HG02973 (cell line): ENCODE results near the gene CSF1.

Source experiments
- ATAC-seq: cut with Tn5 transposase; IDR thresholded peaks from one replicate; pipeline ENCODE4 v1.9.1; 2021; ENCODE audit warnings: moderate library complexity; ENCODE audit not compliant: unreplicated experiment

Gene CSF1

DNA sequence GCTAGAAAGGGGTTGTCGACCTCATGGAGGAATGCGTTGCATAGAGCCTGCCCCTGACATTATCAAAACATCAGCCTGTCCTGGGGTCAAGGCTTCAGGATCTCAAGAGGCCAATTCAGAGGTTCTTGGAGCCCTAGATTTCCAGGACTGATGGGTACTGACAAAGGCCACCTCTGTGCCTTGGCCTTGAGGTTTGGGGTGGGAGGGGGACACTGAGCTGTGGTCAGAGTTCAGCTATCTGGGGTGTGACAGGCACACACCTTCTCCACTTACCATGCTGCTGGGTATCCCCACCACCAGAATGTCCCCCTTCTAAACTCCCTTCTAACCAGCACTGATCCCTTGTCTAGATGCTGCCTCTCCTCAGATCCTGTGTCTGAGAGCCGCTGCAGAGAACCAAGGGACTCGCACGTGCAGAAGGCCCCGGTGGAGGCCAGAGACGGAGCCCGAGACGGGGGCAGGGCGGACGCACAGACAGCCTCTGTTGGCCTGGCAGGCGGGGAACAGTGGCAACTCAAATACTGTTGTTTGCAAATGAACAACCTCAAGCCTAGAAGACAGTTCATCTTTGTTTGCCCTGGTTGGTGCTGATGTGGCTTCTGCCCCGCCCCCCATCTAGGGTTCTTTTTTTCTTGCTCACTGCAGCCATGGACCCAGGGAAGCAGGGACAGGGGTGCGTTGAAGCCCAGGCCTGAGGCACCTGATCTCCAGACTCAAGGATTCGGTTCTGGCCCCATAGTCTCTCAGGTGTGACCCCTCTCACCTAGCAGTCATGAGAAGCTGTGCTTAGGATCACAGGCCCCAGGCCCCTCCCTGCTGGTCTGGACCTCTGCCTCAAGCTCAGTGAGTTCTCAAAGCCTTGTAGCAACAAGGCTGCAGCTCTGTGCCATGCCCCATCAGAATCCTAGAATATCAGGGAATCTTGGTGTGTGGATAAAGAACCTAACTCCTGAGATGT is 28.1 kb upstream of the CSF1 start:
- no peak for ATAC-seq

DNA sequence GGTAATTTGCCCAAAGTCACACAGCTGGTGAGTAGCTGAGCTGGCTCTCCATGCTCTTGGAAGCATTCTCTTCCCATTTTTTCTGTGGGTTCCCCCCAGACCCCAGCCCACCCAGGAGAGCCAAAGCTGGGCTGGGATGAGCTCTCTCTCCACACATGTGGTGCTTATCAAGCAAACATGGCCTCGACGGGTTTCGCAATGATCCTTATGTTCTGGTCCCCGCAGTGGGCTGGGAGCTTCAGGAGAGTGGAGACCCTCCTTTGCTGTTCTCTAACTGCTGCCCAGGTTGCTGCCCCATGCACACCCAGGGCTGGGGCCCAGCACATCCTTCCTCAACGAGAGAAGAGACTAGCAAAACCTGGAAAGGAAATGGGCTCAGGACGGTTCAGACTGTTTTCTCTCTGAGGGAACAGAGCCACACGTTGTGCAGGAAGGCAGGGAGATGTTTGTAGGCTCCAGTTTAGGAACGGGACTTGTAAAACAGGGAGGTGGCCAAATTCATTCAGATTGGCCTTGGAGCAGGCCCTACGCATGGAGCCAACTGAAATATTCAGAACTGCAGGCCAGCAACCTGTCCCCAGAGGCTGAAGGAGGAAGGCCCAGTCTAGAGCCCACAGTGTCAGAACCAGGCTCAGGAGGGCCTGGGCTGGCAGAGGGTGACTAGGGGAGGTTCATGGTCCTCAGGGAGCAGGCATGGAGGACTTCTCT is 27.2 kb upstream of the CSF1 start:
- ATAC-seq: no peak

DNA sequence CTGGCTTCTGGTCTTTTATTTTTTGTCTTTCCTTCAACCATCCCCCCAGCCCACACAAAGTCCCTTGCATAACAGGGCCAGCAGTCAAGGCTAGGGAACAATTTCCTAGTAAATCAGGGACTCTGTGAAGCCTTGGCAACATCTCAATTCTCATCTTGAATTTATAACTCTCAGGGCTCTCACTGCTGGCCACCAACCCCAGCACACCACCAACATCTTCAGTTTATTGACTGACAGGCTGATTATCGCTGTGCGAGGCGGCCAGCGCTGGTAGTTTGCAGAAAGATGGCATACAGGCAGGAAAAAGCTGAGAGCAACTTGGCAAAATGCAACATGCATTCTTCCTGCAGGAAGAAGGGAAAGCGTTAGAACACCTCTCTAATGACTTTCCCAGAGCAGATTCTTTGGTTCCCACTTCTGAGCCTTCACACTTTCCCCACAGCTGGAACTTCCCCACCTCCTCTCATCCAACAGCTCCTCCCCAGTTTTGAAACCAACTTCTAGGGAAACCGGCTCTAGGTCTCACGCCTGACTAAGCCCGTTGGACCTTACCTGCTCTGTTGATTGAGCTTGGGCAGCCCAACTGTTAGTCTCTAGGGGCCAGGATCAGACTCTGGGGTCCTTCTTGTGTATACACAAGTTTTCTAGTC is 26.3 kb upstream of the CSF1 start:
- no peak for ATAC-seq

DNA sequence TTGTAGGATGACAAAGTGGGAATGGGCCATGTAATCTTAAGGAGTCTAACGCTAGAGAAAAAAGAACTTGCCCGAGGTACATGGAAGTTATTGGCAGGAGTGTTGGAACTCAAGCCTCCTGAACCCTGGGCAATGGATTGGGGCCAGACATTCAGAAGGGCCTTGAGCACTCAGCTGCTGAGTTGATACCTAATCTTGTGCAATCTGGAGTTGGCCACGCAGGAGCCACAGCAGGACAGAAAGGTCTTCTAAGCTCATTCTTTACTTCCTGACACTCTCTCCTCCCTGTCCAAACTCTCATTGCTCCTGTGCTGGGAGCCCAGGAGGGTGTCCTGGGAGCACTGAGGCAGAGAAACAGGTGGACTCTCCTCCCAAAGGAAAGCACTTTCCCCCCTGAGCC is 25.1 kb upstream of the CSF1 start:
- no peak for ATAC-seq

DNA sequence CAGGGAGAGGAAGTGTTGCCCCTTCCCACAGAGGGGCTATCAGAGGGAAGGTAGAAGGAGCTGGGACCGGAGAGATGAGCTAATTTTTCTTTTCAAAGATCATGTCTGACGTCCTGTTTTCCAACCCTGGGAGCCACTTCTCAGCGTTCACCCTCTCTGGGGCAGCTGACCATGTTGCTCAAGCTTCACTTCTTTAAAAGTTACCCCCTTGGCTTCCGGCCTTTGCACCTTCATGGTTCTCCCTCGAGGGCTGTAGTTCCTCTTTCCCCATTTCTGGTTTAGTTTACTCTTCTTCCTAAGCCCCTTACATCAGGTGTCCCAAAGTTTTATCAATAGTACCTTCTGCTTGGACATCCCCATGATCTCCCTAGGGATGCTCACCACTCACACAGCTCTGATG is 23.8 kb upstream of the CSF1 start:
- no peak for ATAC-seq

DNA sequence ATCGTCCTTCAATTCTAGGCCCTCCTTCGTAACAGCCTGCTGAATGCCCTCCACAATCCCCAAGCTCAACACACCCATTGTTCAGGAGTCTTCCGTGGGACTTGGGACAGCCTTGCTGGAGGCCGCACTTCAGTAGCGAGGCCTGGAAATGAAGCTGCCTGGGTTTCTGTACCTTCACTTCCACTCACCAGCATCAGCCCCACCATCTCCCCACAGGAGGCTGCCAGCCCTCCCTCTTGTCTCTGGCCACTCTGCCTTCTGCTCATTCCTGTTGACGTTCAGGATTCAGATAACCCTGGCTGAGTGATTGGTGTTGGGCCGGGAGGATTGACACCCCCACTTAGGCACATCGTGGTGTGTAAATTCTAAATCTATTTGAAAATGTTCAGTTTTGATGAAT is 23.4 kb upstream of the CSF1 start:
- no peak for ATAC-seq

DNA sequence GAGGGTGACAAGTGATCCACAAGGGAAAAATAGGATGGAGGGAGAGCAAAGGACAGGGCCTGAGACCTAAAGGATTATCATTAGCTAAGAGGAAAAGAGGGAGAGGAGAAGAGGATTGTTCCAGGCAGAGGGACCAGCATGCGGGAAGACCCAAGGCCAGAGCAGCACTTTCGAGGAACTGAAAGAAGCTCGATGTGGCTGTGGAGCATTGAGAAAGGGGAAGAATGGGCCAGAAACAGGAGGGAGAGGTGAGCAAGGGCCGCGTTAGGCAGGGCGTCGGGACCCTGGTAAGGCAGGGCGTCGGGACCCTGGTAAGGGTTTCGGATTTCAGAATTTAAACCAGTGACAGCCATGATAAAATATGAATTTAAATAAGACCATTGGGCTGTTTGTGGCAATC is 22.8 kb upstream of the CSF1 start:
- no peak for ATAC-seq

DNA sequence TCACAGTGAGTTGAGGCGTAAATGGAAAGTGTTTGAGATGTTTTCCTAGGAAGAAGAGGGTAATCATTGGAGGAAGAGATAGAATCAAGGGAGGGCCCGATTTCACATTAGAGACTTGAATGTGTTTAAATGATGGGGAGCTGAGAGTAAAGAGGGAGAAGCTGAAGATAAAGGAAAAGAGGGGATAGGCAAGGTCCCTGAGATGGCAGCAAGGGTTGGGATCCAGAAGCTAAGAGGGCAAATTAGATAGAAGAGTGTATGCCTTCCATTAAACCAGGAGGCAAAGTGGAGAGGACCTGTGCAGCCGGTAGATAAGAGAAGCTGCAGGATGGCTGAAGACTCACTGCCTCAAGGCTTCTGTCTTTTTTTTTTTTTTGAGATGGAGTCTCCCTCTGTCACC is 21.6 kb upstream of the CSF1 start:
- ATAC-seq: no peak

DNA sequence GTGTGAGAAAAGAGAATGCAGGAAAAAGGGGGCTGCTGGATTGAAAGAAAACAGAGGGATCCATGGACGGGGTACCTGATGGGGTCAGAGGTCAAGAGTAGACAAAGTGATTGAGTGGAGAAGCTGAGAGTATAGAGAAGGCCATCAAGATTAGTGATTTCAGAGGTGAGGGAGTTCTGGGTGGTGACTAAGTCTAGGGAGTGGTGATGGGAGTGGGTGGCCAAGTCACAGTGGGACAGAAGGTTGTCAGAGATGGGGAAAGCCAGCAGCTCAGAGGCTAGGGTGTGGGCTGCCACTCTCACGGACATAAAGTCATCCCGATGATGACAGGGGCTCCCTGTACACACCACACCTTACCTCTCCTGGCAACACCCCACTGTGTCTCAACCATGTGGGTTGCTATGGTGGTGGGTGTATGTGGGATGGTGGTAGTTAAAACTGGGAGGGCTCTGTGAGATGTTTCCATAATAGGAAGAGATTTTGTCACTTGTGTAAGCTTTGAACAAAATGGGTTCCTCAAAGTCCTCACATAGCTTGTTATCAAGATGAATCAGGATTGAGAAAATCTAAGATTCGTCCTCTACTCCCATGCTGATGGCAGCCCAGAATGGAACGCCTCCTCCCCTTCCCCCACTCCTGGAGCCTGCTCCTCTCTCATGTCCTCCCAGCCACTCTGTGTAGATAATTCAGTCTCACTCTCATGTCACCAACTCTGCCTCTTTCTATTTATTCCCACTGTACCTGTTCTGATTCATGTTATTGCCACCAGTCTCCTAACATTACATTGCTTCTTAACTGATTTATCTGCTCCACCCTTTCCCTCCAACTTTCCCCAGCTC is 20.3 kb upstream of the CSF1 start:
- no peak for ATAC-seq

DNA sequence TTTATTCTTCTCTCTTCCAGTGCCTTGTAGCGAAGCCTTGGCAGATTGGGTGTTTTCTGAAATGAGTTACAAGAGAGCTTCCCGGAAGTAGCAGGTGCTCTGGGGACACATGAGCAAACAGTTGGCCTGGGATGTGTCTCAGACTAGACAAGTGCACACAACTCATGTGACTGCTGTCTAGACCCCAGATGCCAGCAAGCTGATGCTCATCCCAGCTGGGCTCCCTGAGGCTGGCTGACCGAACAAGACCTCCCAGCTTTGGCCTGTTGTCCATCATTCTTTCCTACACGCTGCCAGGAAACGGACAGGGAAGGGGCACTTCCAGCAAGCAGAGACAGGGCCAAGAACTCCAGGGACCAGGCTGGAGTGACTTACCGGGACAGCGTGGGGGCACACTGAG is 18.7 kb upstream of the CSF1 start:
- ATAC-seq: no peak

DNA sequence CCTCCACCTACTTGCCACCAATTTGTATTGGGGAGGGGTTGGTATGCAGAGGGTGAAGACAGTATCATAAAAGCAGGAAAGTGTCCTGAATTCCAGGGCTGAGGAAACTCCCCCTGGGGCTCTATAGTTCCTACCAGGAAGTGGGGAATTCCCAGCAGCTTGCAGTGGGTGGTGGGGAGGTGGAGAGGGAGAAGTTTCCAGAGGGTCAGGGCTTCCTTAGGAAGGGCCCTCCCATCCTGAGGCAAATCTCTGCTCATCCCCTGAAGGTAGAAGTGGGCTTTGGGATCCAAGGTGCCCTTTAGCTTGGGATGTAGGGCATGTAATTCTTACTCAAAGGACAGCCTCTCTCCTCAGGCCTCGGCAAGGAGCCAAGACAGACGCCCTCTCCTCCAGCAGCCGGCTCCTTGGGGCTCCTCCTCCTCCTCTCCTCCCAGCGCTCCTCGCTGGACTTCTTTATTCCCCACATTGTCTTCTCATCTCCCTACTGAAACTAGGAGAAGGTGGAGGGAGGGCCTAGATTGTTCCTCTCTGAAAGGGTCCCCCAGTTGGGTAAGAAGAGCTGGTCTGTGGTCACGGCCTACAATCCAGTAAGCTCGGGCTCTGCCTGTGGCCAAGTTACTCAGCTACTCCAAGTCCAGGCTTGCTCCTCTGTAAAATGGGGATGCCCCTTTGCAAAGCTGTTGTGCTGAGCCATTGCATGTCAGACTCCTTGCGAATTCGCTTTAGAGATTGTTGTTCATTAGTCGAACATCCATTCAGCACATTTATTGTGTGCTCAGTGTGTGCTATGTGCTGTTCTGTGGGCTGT is 17.9 kb upstream of the CSF1 start:
- ATAC-seq: no peak

DNA sequence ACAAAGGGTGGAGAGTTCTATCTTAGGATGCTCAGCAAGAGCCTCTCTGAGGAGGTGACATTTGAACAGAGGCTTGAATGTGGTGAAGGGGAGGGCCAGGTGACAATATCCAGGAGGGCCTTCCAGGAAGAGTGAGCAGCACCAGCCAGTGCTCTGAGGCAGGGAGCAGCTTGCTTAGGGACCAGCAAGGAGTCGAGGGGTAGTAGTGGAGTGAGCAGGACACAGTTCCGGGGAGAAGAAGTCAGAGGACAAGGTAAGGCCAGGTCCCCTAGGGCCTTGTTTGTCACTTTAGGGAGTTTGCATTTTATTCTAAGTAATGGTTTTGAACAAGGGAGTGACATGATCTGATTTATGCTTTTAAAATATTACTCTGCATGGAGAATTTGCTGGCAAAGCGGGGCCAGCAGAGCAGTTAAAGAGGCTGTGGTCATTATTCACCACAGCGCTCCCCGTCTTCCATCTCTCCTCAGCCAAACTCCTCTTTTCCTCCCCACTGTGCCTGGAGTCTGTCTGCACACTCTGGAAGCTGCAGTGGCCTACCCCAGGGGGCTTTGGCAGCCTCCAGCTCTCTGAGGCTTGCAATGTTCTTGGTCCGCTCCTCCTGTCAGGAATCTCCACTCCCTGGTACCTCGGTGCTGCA is 17.0 kb upstream of the CSF1 start:
- ATAC-seq: no peak

DNA sequence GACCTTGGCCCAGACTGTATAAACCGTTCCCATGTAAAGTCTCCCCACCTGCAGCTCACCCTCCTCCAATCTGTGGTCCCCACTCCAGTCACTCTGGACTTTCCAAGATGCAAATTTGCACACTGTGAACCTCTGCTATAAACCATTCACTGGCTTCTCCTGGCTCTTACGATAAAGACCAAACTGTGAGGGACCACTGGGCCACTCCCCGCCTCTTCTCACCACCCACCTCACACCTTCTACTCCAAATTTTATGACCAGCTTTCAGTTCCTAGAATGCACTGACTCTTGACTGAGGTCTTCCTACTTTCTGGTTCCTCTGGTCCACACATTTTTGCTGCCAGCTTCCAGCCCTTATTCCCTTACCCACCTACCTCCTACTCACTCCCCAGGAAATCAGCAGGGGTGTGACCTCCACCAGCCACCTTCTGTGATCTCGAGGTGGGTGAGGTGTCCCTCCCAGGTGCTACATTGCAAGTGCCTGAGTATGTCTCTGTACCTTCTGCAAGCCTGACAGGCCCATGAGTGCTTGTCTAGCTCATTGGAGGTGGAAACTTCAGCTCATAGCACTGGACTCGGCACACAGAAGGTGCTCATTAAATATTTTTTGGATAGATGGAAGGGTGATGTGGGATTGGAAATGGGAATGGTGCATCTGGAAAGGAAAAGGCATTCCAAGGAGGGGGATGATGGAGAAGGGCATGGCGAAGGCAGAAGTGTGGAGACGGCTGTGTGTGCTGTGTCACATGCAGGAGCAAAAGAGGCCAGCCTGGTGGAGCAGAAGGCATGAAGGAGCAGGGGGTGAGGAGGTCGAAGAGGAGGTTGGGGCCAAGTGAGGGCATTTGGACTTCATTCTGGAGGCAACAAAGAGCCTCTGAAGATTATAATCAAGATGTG is 15.6 kb upstream of the CSF1 start:
- ATAC-seq: no peak

DNA sequence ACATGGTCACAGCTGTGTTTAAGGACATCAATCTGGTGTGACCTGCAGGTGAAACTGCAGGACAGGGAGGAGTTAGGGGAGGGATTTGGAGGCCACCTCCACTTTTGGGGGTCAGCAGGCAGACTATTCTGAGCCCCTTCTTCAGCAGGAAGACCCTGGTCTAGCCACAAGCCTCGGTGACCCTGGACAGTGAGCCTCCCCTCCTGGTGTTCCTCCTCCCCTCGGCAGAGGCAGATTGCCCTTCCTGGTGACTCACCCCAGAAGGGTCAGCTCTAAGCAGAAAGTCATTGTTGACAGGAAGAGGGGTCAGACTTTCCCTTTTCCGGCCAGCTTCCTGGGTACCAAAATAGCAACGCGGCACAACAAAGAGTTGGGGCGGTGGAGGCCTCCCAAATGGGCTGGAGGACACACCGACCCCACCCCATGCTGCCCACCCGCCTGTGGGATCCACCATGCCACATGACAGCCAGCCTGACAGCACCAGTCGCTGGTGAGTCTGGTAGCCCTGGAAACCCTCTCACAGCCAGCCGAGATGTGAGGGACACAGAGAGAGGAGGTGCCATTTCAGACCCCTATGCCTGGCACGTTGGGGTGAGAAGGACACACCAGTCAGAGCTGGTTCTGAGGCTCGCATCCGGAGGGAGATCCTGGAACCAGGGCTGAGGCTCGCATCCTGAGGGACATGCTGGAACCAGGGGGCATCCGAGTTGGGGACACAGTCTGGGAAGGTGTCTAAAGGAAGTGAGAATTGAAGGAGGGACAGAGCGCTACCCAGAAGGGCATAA is 14.7 kb upstream of the CSF1 start:
- no peak for ATAC-seq

DNA sequence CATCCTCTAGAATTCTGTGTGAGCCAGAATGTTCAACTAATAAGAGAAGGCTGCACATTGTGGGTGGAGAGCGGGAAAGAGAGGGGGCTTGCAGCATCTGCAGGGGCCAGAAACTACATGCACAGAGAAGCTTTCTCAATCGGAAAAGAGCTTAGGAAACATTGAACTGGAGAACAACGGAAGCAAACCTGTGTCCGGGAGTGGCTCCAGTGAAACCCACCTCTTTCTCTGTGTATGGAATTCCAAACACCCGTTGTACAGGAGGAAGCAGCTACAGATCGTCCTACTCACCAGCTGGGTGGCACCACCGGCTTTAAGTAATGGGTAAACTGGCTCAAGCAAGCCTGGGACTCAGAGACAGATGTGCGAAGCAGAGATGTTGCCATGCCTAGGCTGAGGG is 14.0 kb upstream of the CSF1 start:
- no peak for ATAC-seq

DNA sequence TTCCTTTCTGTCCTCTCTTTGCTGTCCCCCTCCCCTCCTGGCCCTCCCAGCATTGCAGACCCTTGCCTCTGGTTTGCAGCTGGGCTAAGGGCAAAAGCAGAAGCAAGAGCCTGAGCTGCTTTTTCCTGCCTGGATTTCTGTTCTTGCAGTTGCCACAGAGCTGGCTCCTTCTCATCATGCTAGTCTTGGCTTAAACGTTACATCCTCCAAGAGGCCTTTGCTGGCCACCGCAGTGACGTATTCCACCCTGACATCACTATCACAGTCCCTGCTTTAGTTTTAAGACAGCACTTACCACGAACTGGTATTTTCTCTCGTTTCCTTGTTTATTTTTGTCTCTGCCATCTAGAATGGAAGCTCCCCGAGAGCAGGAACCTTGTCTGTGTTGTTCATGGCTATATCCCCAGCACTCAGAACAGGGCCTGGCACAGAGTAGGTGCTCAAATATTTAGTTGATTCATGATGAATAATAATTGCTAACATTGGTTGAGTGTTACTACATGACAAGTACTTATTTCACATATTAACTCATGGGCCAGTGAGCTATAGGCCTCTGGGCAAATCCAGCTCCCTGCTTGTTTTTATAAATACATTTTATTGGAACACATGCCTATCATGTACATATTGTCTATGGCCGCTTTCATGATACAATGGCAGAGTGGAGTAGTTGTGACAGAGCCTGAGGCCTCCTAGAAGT is 13.2 kb upstream of the CSF1 start:
- no peak for ATAC-seq

DNA sequence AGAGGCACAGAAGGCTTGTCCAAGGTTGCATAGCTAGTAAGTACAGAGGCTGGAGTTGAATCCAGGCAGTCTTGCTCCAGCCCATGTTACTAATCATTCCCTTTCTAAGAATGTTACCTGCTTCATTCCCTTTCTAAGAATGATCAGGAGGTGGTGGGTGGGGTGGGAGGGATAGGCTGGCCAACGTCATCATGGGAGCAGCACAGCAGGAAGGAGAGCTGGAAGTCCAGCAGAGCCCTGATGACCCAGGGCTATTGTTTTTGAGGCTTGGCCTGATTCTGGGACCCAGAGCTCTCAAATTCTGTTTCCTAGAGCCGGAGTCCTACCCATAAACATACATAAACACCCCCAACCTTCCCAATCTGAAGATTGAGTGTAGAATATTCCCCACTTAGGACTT is 11.8 kb upstream of the CSF1 start:
- no peak for ATAC-seq
